Chondrocyte (in vitro differentiated cells): ENCODE measurements around the gene BLTP3A. TPM values are rescaled to one million over a fixed set of nuclear protein-coding genes. Genes with fewer than 3 reads are reported as not detected.
"Not testable (repeated sequence)": the region's sequence is repeated elsewhere in the genome, so short reads cannot be mapped to it uniquely, and the experiment has no call there.

Experiments
- DNase-seq: peaks from one replicate; pipeline ENCODE4 v3.0.0; 2021; ENCODE audit warnings: mixed read lengths, low spot score
- H3K27ac Mint-ChIP-seq: one replicate; pipeline ENCODE4 v1.8.0; 2021; ENCODE audit warnings: mild to moderate bottlenecking, moderate library complexity, mixed read lengths; ENCODE audit not compliant: unreplicated experiment
- H3K27me3 Mint-ChIP-seq: 2 replicates; pipeline ENCODE4 v1.8.0; 2021; ENCODE audit warnings: low read depth, mixed read lengths
- H3K36me3 Mint-ChIP-seq: 2 replicates; pipeline ENCODE4 v1.8.0; 2021; ENCODE audit warnings: low read depth, mixed read lengths
- H3K4me1 Mint-ChIP-seq: 2 replicates; pipeline ENCODE4 v1.8.0; 2021; ENCODE audit warnings: low read depth, mild to moderate bottlenecking, mixed read lengths
- H3K4me3 Mint-ChIP-seq: one replicate; pipeline ENCODE4 v1.8.0; 2021; ENCODE audit warnings: mild to moderate bottlenecking, moderate library complexity, mixed read lengths; ENCODE audit not compliant: unreplicated experiment
- H3K9me3 Mint-ChIP-seq: 2 replicates; pipeline ENCODE4 v1.8.0; 2021; ENCODE audit warnings: low read depth, mixed read lengths
- total RNA-seq: library from RNA; stranded (reverse); gene quantifications from 3 replicates; pipeline ENCODE4 v1.2.1, GENCODE V29; 2021
- TF ChIP-seq, protein P1 (sequence below): fragments of 200-600 bp; sonication (generic); IDR thresholded peaks from 2 replicates; pipeline ENCODE4 v1.5.0; 2021; ENCODE audit warnings: antibody characterized with exemption, mild to moderate bottlenecking, moderate library complexity

Gene BLTP3A
- total RNA-seq, 1 donor from 2014 or later: 20.8 TPM

DNA sequence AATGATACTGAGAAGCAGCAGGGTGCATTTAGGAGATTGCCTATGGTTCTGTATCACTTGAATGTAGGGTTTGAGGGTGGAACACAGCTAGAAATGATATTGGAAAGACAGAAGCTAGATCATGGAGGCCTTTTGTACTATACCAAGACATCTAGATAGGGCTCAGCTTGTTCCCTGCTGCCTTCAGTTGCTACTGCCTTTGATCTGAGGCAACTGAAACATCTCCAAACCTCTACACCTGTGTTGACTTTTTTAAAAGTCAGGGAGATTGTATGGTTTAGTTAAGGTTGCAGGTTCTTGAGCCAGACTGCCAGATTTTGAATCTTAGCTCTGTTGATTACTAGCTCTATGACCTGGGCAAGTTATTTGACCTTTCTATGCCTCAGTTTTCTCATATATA lies 12.7 kb downstream of the BLTP3A start:
- no peak for DNase-seq
- Mint-ChIP-seq H3K4me1 (peaks cover 31% of the 10 kb centered on the region), H3K27ac (no peak overlapping the region), H3K4me3 (no peak overlapping the region), H3K36me3 (no peaks in the 10 kb centered on the region), H3K9me3 (no peaks in the 10 kb centered on the region), H3K27me3 (no peaks in the 10 kb centered on the region)
- TF ChIP-seq, protein P1, sequence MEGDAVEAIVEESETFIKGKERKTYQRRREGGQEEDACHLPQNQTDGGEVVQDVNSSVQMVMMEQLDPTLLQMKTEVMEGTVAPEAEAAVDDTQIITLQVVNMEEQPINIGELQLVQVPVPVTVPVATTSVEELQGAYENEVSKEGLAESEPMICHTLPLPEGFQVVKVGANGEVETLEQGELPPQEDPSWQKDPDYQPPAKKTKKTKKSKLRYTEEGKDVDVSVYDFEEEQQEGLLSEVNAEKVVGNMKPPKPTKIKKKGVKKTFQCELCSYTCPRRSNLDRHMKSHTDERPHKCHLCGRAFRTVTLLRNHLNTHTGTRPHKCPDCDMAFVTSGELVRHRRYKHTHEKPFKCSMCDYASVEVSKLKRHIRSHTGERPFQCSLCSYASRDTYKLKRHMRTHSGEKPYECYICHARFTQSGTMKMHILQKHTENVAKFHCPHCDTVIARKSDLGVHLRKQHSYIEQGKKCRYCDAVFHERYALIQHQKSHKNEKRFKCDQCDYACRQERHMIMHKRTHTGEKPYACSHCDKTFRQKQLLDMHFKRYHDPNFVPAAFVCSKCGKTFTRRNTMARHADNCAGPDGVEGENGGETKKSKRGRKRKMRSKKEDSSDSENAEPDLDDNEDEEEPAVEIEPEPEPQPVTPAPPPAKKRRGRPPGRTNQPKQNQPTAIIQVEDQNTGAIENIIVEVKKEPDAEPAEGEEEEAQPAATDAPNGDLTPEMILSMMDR: no peak

DNA sequence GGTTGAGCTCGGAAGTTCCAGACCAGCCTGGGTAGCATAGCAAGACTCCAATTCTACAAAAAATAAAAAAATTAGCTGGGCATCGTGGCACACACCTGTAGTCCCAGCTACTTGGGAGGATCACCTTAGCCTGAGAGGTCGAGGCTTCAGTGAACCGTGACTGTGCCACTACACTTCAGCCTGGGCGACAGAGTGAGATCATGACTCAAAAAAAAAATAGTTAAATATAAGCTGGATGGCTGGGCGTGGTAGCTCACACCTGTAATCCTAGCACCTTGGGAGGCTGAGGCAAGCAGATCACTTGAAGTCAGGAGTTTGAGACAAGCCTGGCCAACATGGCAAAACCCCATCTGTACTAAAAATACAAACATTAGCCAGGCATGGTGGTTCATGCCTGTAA lies 13.2 kb downstream of the BLTP3A start:
- not testable (repeated sequence) for H3K27ac Mint-ChIP-seq, H3K36me3 Mint-ChIP-seq, DNase-seq, H3K9me3 Mint-ChIP-seq, H3K4me3 Mint-ChIP-seq, H3K27me3 Mint-ChIP-seq
- H3K4me1 Mint-ChIP-seq: peaks cover 28% of the 10 kb centered on the region

DNA sequence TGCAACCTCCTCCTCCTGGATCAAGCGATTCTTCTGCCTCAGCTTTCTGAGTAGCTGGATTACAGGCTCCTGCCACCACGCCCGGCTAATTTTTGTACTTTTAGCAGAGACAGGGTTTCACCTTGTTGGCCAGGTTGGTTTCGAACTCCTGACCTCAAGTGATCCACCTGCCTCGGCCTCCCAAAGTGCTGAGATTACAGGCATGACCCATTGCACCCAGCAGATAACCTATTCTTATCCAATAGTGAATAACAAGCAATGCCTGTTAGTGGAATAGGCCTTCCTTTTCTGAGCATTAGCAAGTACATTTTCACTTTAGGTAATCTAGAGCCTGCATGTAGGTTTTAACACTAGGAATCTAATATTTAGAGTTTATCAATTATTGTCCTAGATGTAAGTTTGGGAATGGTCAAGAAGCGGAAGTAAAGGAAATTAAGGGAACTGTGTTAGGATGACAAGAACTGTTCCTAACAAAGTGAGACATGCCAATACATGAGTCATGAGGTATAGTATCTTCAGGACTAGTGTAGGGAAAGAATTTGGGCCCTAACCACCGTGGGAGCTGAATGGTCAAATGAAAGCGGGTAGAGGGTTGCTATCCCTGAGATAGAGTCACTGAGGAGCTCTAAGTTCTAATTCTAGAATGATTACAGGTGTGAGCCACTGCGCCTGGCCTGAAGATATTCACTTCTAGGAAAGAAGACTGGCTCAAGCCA lies 15.0 kb downstream of the BLTP3A start:
- no peak for DNase-seq
- no peak overlapping the region for H3K27ac Mint-ChIP-seq

DNA sequence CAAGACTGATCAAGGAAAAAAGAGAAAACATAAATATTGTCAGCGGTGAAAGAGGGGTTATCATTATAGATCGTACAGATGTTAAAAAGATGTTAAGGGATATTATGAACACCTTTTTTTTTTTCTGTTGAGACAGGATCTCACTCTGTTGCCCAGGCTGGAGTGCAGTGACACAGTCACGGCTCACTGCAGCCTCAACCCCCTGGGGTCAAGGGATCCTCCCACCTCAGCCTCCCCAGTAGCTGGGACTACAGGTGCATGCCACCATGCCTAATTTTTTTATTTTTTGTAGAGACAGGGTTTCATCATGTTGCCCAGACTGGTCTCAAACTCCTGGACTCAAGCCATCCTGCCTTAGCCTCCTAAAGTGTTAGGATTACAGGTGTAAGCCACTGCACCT lies 16.6 kb downstream of the BLTP3A start:
- H3K27ac Mint-ChIP-seq, DNase-seq, H3K9me3 Mint-ChIP-seq, H3K4me3 Mint-ChIP-seq, H3K36me3 Mint-ChIP-seq, H3K27me3 Mint-ChIP-seq: not testable (repeated sequence)
- H3K4me1 Mint-ChIP-seq: peaks cover 41% of the 10 kb centered on the region

More for the DNA sequence above, 15.0 kb downstream of the BLTP3A start:
- no peaks in the 10 kb centered on the region for H3K27me3 Mint-ChIP-seq
- no peaks in the 10 kb centered on the region for H3K9me3 Mint-ChIP-seq
- no peak overlapping the region for H3K4me3 Mint-ChIP-seq
- H3K36me3 Mint-ChIP-seq: no peaks in the 10 kb centered on the region
- TF ChIP-seq, protein P1: no peak
- H3K4me1 Mint-ChIP-seq: peaks cover 35% of the 10 kb centered on the region

DNA sequence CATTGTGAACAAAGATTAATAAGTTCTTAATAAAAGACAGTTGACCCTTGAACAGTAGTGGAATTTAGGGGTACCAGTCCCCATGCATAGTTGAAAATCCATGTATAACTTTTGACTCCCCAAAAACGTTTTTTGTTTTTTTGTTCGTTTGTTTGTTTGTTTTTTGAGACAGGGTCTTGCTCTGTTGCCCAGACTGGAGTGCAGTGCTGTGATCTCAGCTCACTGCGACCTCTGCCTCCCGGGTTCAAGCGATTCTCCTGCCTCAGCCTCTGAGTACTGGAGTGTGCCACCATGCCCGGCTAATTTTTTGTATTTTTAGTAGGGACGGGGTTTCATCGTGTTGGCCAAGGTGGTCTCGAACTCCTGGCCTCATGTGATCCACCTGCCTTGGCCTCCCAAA lies 17.5 kb downstream of the BLTP3A start:
- not testable (repeated sequence) for H3K9me3 Mint-ChIP-seq, H3K4me3 Mint-ChIP-seq, H3K27me3 Mint-ChIP-seq, H3K36me3 Mint-ChIP-seq, H3K27ac Mint-ChIP-seq, DNase-seq
- H3K4me1 Mint-ChIP-seq: peaks cover 38% of the 10 kb centered on the region

DNA sequence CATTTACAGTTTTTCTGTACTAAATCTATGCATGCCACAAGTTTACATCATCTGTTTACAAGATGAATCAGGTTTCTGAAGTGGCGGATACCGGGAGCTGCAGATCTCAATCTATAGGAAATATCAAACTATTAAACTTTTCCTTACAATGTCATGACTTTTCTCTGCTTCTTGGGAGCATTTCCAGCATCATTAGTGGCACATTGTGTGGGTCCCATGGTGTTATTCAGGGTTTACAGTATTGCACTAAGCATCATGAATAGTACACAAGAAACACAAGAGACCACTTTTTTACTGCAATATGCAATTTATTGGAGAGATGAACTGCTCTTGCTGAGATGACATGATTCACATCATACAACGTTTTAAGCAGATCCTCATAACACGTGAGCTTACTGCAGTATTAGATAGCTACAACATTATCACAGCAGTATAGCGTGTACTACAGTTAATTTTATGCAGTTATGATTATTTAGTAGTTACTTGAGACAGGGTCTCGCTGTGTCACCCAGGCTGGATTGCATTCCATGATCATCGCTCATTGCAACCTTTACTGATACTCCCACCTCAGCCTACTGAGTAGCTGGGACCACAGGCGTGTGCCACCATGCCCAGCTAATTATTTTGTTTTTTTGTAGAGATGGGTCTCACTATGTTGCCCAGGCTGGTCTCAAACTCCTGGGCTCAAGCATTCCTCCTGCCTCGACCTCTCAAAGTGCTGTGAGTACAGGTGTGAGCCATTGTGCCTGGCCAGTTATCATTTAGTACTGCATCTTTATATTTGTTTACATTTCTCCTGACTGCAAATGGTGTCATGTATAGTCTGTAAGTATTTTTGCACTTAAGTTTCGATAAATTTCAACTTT lies 18.4 kb downstream of the BLTP3A start:
- no peaks in the 10 kb centered on the region for H3K36me3 Mint-ChIP-seq
- TF ChIP-seq, protein P1: no peak
- no peaks in the 10 kb centered on the region for H3K9me3 Mint-ChIP-seq
- H3K27ac Mint-ChIP-seq: no peak overlapping the region
- H3K4me3 Mint-ChIP-seq: no peak overlapping the region
- H3K4me1 Mint-ChIP-seq: peaks cover 38% of the 10 kb centered on the region
- no peaks in the 10 kb centered on the region for H3K27me3 Mint-ChIP-seq
- DNase-seq: no peak
